ENCODE data around the gene CNPPD1. TPM values are rescaled to one million over a fixed set of nuclear protein-coding genes. Genes with fewer than 3 reads are reported as not detected.
A peak's percentile ranks its signal among the peaks of the same experiment; 100 is the strongest.

Gene CNPPD1
- 28.9 and 35.2 TPM in 2 replicates for total RNA-seq
- polyA plus RNA-seq (2012): 50.0 TPM

GRCh38 chr2:219176818-219177551 lies at the start of gene CNPPD1:
Gene CNPPD1, minus strand, starts transcription at chr2:219176925. Its CDS starts 97 bp downstream, at chr2:219176828.
- peak; percentile 87 for DNase-seq (ENCODE audit: low read depth)

- DNase-seq (ENCODE audit: low read depth): no peak
Observed at GRCh38 chr2:219225350-219225749, 48.6 kb upstream of the CNPPD1 start.

- no peak for DNase-seq (ENCODE audit: low read depth)
Observed at GRCh38 chr2:219223831-219224610, 47.3 kb upstream of the CNPPD1 start.

GRCh38 chr2:219221957-219222518 lies 45.3 kb upstream of the CNPPD1 start:
- DNase-seq (ENCODE audit: low read depth): peak; percentile 87

- no peak for DNase-seq (ENCODE audit: low read depth)
Observed at GRCh38 chr2:219220652-219221402, 44.1 kb upstream of the CNPPD1 start.

GRCh38 chr2:219219784-219220532 lies 43.2 kb upstream of the CNPPD1 start:
- DNase-seq (ENCODE audit: low read depth): no peak

GRCh38 chr2:219218732-219219701 lies 42.3 kb upstream of the CNPPD1 start, which contains the start of gene ABCB6:
Gene ABCB6, minus strand, starts transcription at chr2:219218958. Its CDS starts 285 bp downstream, at chr2:219218673.
- DNase-seq (ENCODE audit: low read depth): peak; percentile 97

GRCh38 chr2:219218217-219218731 lies 41.5 kb upstream of the CNPPD1 start:
- no peak for DNase-seq (ENCODE audit: low read depth)

GRCh38 chr2:219216535-219216915 lies 39.8 kb upstream of the CNPPD1 start:
- no peak for DNase-seq (ENCODE audit: low read depth)

GRCh38 chr2:219215871-219216534 lies 39.3 kb upstream of the CNPPD1 start:
- no peak for DNase-seq (ENCODE audit: low read depth)

GRCh38 chr2:219214786-219215185 lies 38.1 kb upstream of the CNPPD1 start:
- DNase-seq (ENCODE audit: low read depth): no peak

GRCh38 chr2:219214141-219214540 lies 37.4 kb upstream of the CNPPD1 start:
- DNase-seq (ENCODE audit: low read depth): no peak

- DNase-seq (ENCODE audit: low read depth): no peak
Observed at GRCh38 chr2:219213486-219214071, 36.9 kb upstream of the CNPPD1 start.

GRCh38 chr2:219213026-219213415 lies 36.3 kb upstream of the CNPPD1 start:
- DNase-seq (ENCODE audit: low read depth): no peak

- DNase-seq (ENCODE audit: low read depth): no peak
Observed at GRCh38 chr2:219210886-219211362, 34.2 kb upstream of the CNPPD1 start.

GRCh38 chr2:219210196-219210885 lies 33.6 kb upstream of the CNPPD1 start:
- DNase-seq (ENCODE audit: low read depth): no peak
